ENCODE data around the gene PPP1R3D.

The PPP1R3D gene, protein sequence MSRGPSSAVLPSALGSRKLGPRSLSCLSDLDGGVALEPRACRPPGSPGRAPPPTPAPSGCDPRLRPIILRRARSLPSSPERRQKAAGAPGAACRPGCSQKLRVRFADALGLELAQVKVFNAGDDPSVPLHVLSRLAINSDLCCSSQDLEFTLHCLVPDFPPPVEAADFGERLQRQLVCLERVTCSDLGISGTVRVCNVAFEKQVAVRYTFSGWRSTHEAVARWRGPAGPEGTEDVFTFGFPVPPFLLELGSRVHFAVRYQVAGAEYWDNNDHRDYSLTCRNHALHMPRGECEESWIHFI

GRCh38 chr20:59940129-59940955, at the start of gene PPP1R3D, which contains the start of gene FAM217B:
Gene PPP1R3D (minus strand): TSS chr20:59940305. CDS start chr20:59939931, 374 bp downstream.
Gene FAM217B (plus strand): TSS chr20:59940389. CDS start chr20:59943944, 3,555 bp downstream.
- H3K9me3 Mint-ChIP-seq, result no peaks in the 10 kb centered on the region
- H3K27ac Mint-ChIP-seq, result peak within 1 kb of the TSS; percentile 95
- no peaks in the 10 kb centered on the region for H3K27me3 Mint-ChIP-seq
- peaks cover 6% of the 10 kb centered on the region for H3K36me3 Mint-ChIP-seq
- H3K4me1 Mint-ChIP-seq, result peaks cover 57% of the 10 kb centered on the region
- H3K4me3 Mint-ChIP-seq, result peak within 1 kb of the TSS; percentile 96

- Mint-ChIP-seq H3K27me3 (no peaks in the 10 kb centered on the region), H3K4me1 (no peaks in the 10 kb centered on the region), H3K4me3 (no peak overlapping the region), H3K27ac (no peak overlapping the region), H3K36me3 (peaks cover 5% of the 10 kb centered on the region), H3K9me3 (no peaks in the 10 kb centered on the region)
These were observed 48.0 kb upstream of the PPP1R3D start for GRCh38 chr20:59988141-59988540.

DNA sequence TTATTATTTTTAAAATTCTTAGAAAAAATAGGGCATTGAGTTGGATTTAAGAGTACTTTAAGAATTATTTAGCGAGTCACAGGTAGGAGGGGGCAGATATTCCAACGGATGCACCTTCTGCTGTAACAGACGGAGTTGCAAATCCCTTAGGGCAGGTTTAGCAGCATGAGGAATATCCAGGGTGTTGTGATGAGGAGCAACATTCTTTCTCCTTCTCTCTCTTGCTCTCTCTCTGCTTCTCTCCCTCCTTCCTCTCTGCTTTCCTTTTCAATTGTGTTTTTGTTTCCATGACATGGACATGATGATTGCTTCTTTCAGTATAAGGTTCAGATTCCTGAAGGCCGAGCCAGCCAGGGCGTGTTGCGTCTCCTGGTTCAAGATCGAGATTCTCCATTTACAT, 47.0 kb upstream of the PPP1R3D start:
- no peaks in the 10 kb centered on the region for H3K9me3 Mint-ChIP-seq
- H3K4me1 Mint-ChIP-seq, result no peaks in the 10 kb centered on the region
- no peaks in the 10 kb centered on the region for H3K27me3 Mint-ChIP-seq
- no peak overlapping the region for H3K4me3 Mint-ChIP-seq
- H3K27ac Mint-ChIP-seq, result no peak overlapping the region
- peaks cover 6% of the 10 kb centered on the region for H3K36me3 Mint-ChIP-seq

DNA sequence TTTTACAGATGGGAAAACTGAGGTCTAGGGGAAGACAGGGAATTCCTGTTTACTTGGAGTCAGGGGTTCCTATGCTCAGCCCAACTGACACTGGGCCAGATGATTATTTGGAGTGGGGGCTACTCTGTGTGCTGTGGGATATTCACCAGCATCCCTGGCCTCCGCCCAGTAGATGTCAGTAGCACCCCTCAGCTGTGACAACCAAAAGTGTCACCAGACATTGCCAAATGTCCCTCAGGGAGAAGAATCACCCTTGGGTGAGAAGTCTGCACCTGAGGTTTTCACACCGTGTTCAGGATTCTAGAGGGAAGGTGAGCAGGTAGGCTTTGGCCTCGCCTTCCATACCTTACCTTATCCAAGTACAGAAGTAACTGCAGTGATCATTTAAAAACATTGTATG, 45.8 kb upstream of the PPP1R3D start:
- Mint-ChIP-seq H3K4me3 (no peak overlapping the region), H3K27me3 (no peaks in the 10 kb centered on the region), H3K36me3 (peaks cover 7% of the 10 kb centered on the region), H3K27ac (no peak overlapping the region), H3K4me1 (no peaks in the 10 kb centered on the region), H3K9me3 (no peaks in the 10 kb centered on the region)

DNA sequence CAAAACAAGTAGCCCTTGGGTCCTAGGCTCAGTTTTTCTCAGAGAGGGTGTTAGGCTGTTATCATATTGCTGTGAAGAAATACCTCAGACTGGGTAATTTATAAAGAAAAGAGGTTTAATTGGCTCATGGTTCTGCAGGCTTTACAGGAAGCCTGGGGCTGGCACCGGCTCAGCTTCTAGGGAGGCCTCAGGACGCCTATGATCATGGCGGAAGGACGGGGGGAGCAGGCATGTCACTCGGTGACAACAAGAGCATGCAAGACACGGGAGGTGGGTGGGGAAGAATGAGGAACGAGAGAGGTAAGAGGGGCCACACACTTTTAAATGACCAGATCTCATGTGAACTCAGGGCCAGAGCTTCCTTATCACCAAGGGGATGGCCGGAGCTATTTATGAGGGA, 45.1 kb upstream of the PPP1R3D start:
- peaks cover 10% of the 10 kb centered on the region for H3K36me3 Mint-ChIP-seq
- H3K27ac Mint-ChIP-seq, result no peak overlapping the region
- no peaks in the 10 kb centered on the region for H3K9me3 Mint-ChIP-seq
- H3K4me3 Mint-ChIP-seq, result no peak overlapping the region
- H3K27me3 Mint-ChIP-seq, result no peaks in the 10 kb centered on the region
- no peaks in the 10 kb centered on the region for H3K4me1 Mint-ChIP-seq

- H3K27ac Mint-ChIP-seq, result no peak overlapping the region
- H3K9me3 Mint-ChIP-seq, result no peaks in the 10 kb centered on the region
These were observed 44.4 kb upstream of the PPP1R3D start for GRCh38 chr20:59984541-59984940.

DNA sequence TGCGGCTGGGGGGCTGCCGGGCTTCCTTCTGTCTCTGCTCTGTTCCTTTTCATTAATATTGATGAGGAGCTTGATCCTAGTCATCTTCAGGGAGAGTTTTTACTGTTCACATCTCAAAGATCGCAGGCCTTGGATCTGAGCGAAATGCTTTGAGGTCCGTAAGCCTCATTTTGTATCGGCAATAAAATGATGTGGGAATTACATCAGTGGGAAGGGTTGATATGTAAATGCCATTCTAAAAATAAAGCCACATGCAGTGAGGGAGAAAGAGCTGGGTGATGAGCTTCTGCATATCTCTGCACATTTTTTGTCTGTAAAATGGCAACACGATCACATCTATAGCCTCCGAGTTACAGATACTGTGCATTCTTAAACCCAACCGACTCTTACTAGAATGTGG, 43.0 kb upstream of the PPP1R3D start:
- Mint-ChIP-seq H3K4me1 (no peaks in the 10 kb centered on the region), H3K27ac (no peak overlapping the region), H3K9me3 (no peaks in the 10 kb centered on the region), H3K27me3 (no peaks in the 10 kb centered on the region), H3K4me3 (no peak overlapping the region), H3K36me3 (peaks cover 8% of the 10 kb centered on the region)

More at GRCh38 chr20:59984541-59984940, 44.4 kb upstream of the PPP1R3D start:
- Mint-ChIP-seq H3K27me3 (no peaks in the 10 kb centered on the region), H3K36me3 (peaks cover 7% of the 10 kb centered on the region), H3K4me3 (no peak overlapping the region), H3K4me1 (no peaks in the 10 kb centered on the region)

GRCh38 chr20:59977086-59977485, 37.0 kb upstream of the PPP1R3D start:
- no peaks in the 10 kb centered on the region for H3K9me3 Mint-ChIP-seq
- H3K27me3 Mint-ChIP-seq, result no peaks in the 10 kb centered on the region
- H3K4me1 Mint-ChIP-seq, result no peaks in the 10 kb centered on the region
- H3K27ac Mint-ChIP-seq, result no peak overlapping the region
- peaks cover 9% of the 10 kb centered on the region for H3K36me3 Mint-ChIP-seq
- no peak overlapping the region for H3K4me3 Mint-ChIP-seq

DNA sequence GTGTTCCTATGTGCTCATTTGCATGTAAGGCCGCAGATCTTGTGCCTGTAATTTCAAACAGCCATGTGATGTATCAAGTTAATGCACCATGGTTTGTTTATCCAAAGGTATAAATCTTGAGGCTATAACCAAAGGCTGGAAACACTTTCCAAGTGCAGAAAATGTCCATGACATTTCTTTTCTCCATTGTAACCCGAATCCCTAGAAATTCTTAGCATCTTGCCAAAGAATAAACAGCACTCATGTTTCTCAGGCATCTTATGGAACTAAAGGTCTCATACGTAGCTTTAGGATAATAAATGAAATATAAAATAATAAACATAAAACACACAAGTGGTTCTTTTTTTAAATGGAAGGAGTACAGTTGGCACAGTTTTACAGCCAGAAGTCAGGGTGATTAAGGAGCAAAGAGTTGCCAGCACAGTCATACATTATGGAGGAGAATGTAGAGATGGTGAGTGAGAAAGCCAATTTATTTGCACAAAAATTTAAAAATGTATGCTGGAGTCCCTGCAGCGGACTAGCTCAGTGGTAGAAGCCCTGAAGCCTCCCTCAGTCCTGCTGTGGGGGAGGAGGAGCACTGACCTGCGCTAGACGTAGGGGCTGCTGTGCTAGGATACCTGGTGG, 36.2 kb upstream of the PPP1R3D start:
- Mint-ChIP-seq H3K27ac (no peak overlapping the region), H3K9me3 (no peaks in the 10 kb centered on the region), H3K4me1 (no peaks in the 10 kb centered on the region), H3K27me3 (no peaks in the 10 kb centered on the region), H3K36me3 (peaks cover 7% of the 10 kb centered on the region), H3K4me3 (no peak overlapping the region)

DNA sequence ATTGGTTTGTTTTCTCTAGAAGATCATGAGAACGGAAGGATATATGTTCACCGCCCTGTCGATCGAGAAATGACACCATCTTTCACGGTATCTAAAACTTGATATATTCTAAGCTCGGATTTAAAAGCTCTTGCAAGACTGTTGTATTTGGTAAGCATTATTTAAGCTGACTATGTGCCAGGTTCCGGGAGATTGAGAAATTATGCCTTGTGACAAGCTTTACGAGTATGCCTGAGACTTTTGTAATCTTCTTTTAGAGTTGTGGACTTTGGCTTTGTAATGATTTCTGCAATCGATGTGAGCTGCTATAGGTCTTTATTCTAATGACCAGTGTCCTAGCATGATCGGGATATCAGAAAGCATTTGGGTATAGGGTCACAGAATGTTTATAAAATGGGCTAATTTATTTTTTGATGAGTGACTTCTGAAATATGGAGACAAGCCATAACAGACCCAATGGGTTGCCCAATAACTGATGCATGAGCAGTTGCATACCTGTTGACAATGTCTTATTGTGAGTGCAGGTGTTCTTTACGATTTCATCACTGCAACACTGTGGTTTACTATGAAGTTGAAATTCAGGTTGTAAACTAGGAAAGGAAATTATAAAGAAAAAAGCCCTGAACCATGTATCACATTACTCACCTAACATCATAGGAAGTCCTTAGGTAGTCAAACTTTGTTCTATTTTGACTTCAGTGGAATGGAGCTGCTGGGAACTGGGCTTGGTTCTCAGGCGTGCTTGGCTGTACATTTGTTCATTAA, 32.1 kb upstream of the PPP1R3D start:
- Mint-ChIP-seq H3K4me1 (no peaks in the 10 kb centered on the region), H3K27ac (no peak overlapping the region), H3K4me3 (no peak overlapping the region), H3K36me3 (peaks cover 3% of the 10 kb centered on the region), H3K9me3 (no peaks in the 10 kb centered on the region), H3K27me3 (no peaks in the 10 kb centered on the region)

DNA sequence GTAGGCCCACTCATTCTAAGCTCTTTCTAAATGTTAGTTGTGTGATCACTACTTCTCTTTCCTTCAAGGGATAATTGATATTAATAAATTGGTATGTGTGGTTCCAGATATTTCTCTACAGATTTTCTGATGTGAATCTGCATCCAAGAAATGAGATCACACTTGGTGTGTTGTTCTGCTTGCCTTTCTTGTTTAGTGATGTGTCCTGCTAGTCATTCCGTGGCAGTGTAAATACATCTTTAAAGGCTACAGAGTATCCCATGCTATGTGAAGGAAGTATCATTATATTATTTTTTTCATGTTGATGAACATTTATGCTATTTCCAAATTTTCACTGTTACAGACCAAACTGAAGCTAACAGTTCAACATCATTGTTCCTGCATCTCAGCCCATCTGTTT, 31.3 kb upstream of the PPP1R3D start:
- H3K27me3 Mint-ChIP-seq, result no peaks in the 10 kb centered on the region
- no peak overlapping the region for H3K27ac Mint-ChIP-seq
- no peaks in the 10 kb centered on the region for H3K4me1 Mint-ChIP-seq
- peaks cover 3% of the 10 kb centered on the region for H3K36me3 Mint-ChIP-seq
- H3K4me3 Mint-ChIP-seq, result no peak overlapping the region
- H3K9me3 Mint-ChIP-seq, result no peaks in the 10 kb centered on the region

GRCh38 chr20:59966428-59966827, 26.3 kb upstream of the PPP1R3D start:
- Mint-ChIP-seq H3K27me3 (no peaks in the 10 kb centered on the region), H3K4me1 (no peaks in the 10 kb centered on the region), H3K27ac (no peak overlapping the region), H3K4me3 (no peak overlapping the region), H3K9me3 (no peaks in the 10 kb centered on the region), H3K36me3 (no peaks in the 10 kb centered on the region)

- H3K4me3 Mint-ChIP-seq, result no peak overlapping the region
- H3K27ac Mint-ChIP-seq, result no peak overlapping the region
- no peaks in the 10 kb centered on the region for H3K27me3 Mint-ChIP-seq
- no peaks in the 10 kb centered on the region for H3K36me3 Mint-ChIP-seq
- H3K9me3 Mint-ChIP-seq, result no peaks in the 10 kb centered on the region
- H3K4me1 Mint-ChIP-seq, result no peaks in the 10 kb centered on the region
These were observed 22.1 kb upstream of the PPP1R3D start for GRCh38 chr20:59962155-59962554.

- Mint-ChIP-seq H3K4me1 (no peaks in the 10 kb centered on the region), H3K36me3 (no peaks in the 10 kb centered on the region), H3K4me3 (no peak overlapping the region), H3K27me3 (no peaks in the 10 kb centered on the region), H3K9me3 (no peaks in the 10 kb centered on the region), H3K27ac (no peak overlapping the region)
These were observed 21.3 kb upstream of the PPP1R3D start for GRCh38 chr20:59961423-59961822.

- no peaks in the 10 kb centered on the region for H3K4me1 Mint-ChIP-seq
- no peaks in the 10 kb centered on the region for H3K36me3 Mint-ChIP-seq
- no peak overlapping the region for H3K4me3 Mint-ChIP-seq
- no peaks in the 10 kb centered on the region for H3K27me3 Mint-ChIP-seq
- no peak overlapping the region for H3K27ac Mint-ChIP-seq
- no peaks in the 10 kb centered on the region for H3K9me3 Mint-ChIP-seq
These were observed 18.5 kb upstream of the PPP1R3D start for GRCh38 chr20:59958626-59959025.
